GM19238 (cell line): Measurements from ENCODE around the gene CDIPT.
A peak's percentile ranks its signal among the peaks of the same experiment; 100 is the strongest.
"Not testable (repeated sequence)": the region's sequence is repeated elsewhere in the genome, so short reads cannot be mapped to it uniquely, and the experiment has no call there.

ENCODE experiments used
- DNase-seq: peaks from one replicate; pipeline ENCODE4 v3.0.0; 2011; ENCODE audit warnings: low spot score; ENCODE audit not compliant: insufficient read length

Gene CDIPT

GRCh38 chr16:29862884-29863668 is at the start of gene CDIPT:
CDIPT (minus strand) TSS chr16:29863226; CDS start chr16:29862857, 369 bp downstream.
- DNase-seq = peak; percentile 91

- DNase-seq = no peak
Measured at GRCh38 chr16:29912087-29912486, 49.1 kb upstream of the CDIPT start.

- DNase-seq = no peak
Measured at GRCh38 chr16:29911676-29912010, 48.6 kb upstream of the CDIPT start.

- DNase-seq = no peak
Measured at GRCh38 chr16:29910819-29911675, 48.0 kb upstream of the CDIPT start.

- not testable (repeated sequence) for DNase-seq
Measured at GRCh38 chr16:29909851-29910250, 46.8 kb upstream of the CDIPT start.

- DNase-seq = no peak
Measured at GRCh38 chr16:29909391-29909790, 46.4 kb upstream of the CDIPT start.

GRCh38 chr16:29908719-29909220 is 45.7 kb upstream of the CDIPT start:
- DNase-seq = no peak

GRCh38 chr16:29907973-29908372 is 44.9 kb upstream of the CDIPT start:
- DNase-seq = no peak

GRCh38 chr16:29906520-29907244 is 43.7 kb upstream of the CDIPT start:
- no peak for DNase-seq

- DNase-seq = no peak
Measured at GRCh38 chr16:29905668-29906067, 42.6 kb upstream of the CDIPT start.

- DNase-seq = no peak
Measured at GRCh38 chr16:29904947-29905346, 41.9 kb upstream of the CDIPT start.

- DNase-seq = no peak
Measured at GRCh38 chr16:29903590-29903989, 40.6 kb upstream of the CDIPT start.

- DNase-seq = no peak
Measured at GRCh38 chr16:29901607-29901945, 38.5 kb upstream of the CDIPT start.

- DNase-seq = no peak
Measured at GRCh38 chr16:29900888-29901606, 38.0 kb upstream of the CDIPT start.

GRCh38 chr16:29900102-29900887 is 37.3 kb upstream of the CDIPT start, which contains the start of gene ASPHD1:
ASPHD1 (plus strand) TSS chr16:29900488; CDS start chr16:29900972, 484 bp downstream.
- DNase-seq = peak; percentile 83

- DNase-seq = no peak
Measured at GRCh38 chr16:29899516-29900101, 36.6 kb upstream of the CDIPT start, which contains the start of gene SEZ6L2. SEZ6L2 (minus strand) TSS chr16:29899550; CDS start chr16:29899019, 531 bp downstream.

- DNase-seq = no peak
Measured at GRCh38 chr16:29898804-29899515, 35.9 kb upstream of the CDIPT start.

- DNase-seq = no peak
Measured at GRCh38 chr16:29898135-29898803, 35.2 kb upstream of the CDIPT start.

- DNase-seq = no peak
Measured at GRCh38 chr16:29897333-29897732, 34.3 kb upstream of the CDIPT start.
